ENCODE measurements around the gene LUZP2.

GRCh38 chr11:24754406-24754805 is 257.6 kb downstream of the LUZP2 start:
- TF ChIP-seq GATA2 (IDR thresholded peaks at IDR 0.05; ENCODE audit: low read depth, low read length), result no peak
- no peak for TF ChIP-seq GATA3 (IDR thresholded peaks at IDR 0.05; ENCODE audit: low read depth, low read length)
